Mesodermal cell (in vitro differentiated cells): ENCODE measurements around the gene FARP1.

ENCODE experiments used
- H3K27ac ChIP-seq: 2 replicates; pipeline ENCODE4 v1.7.0; 2013; ENCODE audit warnings: mild to moderate bottlenecking, low read depth, low read length, moderate library complexity; ENCODE audit not compliant: severe bottlenecking
- H3K36me3 ChIP-seq: 2 replicates; pipeline ENCODE4 v1.7.1; 2013; ENCODE audit warnings: mild to moderate bottlenecking, low read length, moderate library complexity; ENCODE audit not compliant: control insufficient read depth, insufficient read depth
- H3K4me1 ChIP-seq: one replicate; pipeline ENCODE4 v1.7.1; 2013; ENCODE audit warnings: mild to moderate bottlenecking, low read length; ENCODE audit not compliant: insufficient read depth, control insufficient read depth, poor library complexity, severe bottlenecking
- H3K4me3 ChIP-seq: 2 replicates; pipeline ENCODE4 v1.7.0; 2013; ENCODE audit warnings: low read length, control low read depth, mild to moderate bottlenecking; ENCODE audit not compliant: insufficient read depth, poor library complexity, severe bottlenecking; ENCODE audit errors: extremely low read depth
- H3K9me3 ChIP-seq: 2 replicates; pipeline ENCODE4 v1.7.1; 2013; ENCODE audit warnings: mild to moderate bottlenecking, low read length, moderate library complexity; ENCODE audit not compliant: control insufficient read depth
- WGBS, 2 experiments: methylation state at CpG; one replicate each; pipeline ENCODE4 v1.1.5; 2013; ENCODE audit warnings: missing lambda C conversion rate in 2 of 2; ENCODE audit not compliant: insufficient coverage in 2 of 2; 5-methylcytosine and 5-hydroxymethylcytosine counted together

FARP1 gene

DNA sequence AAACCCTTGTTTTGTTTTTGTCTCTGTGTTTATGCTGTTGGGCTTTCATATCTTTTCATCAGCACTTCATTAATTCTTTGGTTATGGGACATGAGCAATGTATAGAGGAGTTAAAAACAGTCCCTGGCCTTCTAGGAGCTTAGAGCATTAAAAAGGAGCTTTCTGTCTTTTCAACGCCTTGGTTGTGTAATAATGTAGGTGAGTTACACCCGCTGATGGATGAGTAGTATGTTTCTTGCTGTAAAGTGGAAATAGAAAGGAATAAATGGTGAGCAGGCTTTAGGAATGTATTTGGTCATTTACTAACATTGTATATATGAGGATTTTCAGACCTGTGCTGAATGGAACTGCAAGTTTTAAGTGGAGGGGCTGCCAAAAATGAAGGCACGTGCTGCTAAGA, 155.7 kb downstream of the FARP1 start:
- WGBS, 2 experiments = 61 to 67% methylated on average over 3 of the region's 3 CpGs
- no peak overlapping the region for H3K27ac ChIP-seq

DNA sequence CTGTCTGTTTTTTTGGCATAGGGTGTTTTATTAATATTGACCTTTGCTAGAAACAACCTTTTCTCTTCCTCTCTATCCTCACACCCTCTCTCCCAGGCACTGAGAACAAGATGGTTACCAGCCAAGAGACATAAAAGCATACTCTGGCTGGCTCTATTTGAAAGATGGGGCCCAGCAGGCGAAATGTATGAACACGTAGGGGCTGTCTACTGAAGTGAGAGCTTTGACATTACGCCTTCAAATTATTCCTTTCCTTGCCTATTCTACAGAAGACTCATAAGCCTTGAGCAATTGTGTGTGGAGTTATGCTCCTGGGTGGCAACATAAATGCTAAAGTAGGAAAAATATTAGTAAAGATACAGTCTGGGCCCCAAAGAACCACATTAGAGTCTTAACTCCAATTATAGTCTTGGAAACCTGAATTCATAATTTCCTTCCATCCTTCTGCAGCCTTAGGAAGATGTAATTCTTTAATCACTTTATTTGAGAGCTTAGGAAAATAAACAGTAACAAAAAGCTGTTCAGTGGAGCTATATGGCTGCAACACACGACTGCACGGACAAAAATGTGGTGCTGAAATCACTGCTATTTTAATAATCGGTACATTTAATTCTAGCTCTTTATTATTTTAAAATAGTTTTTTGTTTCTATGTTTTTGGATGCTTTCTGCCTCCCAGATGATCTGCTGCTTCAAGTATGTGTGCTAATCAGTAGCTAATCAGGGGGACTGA, 156.5 kb downstream of the FARP1 start:
- Histone ChIP-seq H3K9me3 (no peaks in the 10 kb centered on the region), H3K4me3 (no peak overlapping the region), H3K36me3 (no peaks in the 10 kb centered on the region), H3K4me1 (peaks cover 52% of the 10 kb centered on the region), H3K27ac (no peak overlapping the region)
- 92 to 94% methylated on average over 2 of the region's 6 CpGs for WGBS, 2 experiments

More for the DNA sequence above, 155.7 kb downstream of the FARP1 start:
- Histone ChIP-seq H3K4me1 (peaks cover 49% of the 10 kb centered on the region), H3K9me3 (no peaks in the 10 kb centered on the region), H3K4me3 (no peak overlapping the region), H3K36me3 (no peaks in the 10 kb centered on the region)

DNA sequence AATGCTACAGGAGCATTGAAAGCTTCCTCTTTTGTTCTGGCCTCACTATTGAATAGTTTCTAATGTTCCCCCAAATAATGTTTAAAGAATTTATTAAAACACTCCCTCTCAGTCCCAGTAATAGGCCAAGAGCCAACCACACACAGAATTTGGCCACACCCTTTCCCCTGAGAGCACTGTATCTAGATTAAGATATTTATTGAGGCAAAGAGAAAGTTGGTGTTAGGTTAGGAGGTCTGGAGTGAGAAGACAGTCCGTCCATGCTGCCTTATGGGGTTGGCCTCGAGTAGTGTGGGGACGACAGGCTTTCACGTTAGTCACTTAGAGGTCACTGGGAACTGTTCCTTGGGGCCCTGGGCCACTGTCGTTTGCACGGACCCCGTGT, 157.1 kb downstream of the FARP1 start:
- H3K4me1 ChIP-seq = peaks cover 52% of the 10 kb centered on the region
- H3K36me3 ChIP-seq = no peaks in the 10 kb centered on the region
- H3K9me3 ChIP-seq = no peaks in the 10 kb centered on the region
- 87 to 96% methylated on average over 4 to 7 of the region's 7 CpGs for WGBS, 2 experiments
- no peak overlapping the region for H3K4me3 ChIP-seq
- no peak overlapping the region for H3K27ac ChIP-seq

DNA sequence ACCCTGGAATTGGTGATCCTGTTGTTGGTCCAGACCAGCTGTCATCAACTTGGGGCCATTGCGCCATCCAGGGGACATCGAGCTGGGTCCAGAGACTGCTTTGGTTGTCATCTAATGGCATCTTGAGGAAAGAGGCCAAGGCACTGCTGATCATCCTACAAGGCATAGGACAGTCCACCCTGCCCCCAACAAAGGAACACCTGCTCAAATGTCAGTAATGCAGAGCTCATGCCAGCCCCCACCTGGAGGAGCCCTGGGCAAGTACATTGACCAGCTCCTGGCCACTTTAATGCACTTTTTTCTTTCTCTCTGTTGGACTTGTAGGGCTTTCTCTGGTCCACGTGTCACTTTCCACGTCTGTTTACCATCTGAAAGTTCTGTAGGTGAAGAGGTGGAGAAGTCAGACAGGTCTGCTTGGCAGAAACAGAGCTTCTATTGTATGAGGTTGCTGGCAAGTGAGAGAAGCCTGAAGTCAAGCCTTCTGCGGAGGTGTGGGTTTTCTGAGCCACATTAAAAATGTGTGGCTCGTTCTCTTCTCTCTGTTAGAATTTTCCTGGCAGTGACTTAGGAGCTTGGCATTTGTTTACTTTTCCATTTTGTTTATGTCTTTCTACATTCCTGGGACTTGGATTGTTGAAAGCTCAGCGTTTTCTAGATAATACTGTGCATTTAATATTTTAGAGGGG, 158.2 kb downstream of the FARP1 start:
- Histone ChIP-seq H3K4me3 (no peak overlapping the region), H3K4me1 (peaks cover 45% of the 10 kb centered on the region), H3K36me3 (no peaks in the 10 kb centered on the region), H3K9me3 (no peaks in the 10 kb centered on the region), H3K27ac (peak overlapping the region; percentile 71)
- WGBS, 2 experiments = 78 to 93% methylated on average over 5 of the region's 7 CpGs

DNA sequence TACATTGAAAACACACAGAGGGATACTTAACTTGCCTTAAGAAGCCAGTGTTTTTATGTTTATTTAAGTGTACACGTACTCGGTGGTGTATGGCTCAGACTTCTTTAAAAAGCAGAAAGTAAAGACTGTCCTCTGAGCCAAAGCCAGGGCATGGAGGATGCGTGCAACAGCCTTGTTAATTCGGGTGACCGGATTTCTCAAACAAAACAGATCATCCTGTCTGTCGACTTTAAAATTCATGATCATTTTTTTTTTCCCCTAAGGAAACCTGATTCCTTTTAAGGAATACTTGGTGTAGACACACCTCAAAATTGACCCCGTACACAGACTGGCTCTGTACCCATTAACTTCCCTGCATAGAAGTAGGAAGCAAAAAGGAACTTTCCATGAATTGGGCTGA, 158.8 kb downstream of the FARP1 start:
- WGBS, 2 experiments = 83 to 95% methylated on average over 5 to 7 of the region's 7 CpGs
- Histone ChIP-seq H3K4me3 (no peak overlapping the region), H3K9me3 (no peaks in the 10 kb centered on the region), H3K27ac (peak overlapping the region; percentile 71), H3K4me1 (peaks cover 48% of the 10 kb centered on the region), H3K36me3 (no peaks in the 10 kb centered on the region)

GRCh38 chr13:98303858-98304257, 161.0 kb downstream of the FARP1 start:
- H3K4me3 ChIP-seq = no peak overlapping the region
- H3K36me3 ChIP-seq = no peaks in the 10 kb centered on the region
- no peaks in the 10 kb centered on the region for H3K9me3 ChIP-seq
- WGBS, 2 experiments = 95% methylated on average over 2 to 4 of the region's 6 CpGs
- peaks cover 54% of the 10 kb centered on the region for H3K4me1 ChIP-seq
- H3K27ac ChIP-seq = peak overlapping the region; percentile 1

DNA sequence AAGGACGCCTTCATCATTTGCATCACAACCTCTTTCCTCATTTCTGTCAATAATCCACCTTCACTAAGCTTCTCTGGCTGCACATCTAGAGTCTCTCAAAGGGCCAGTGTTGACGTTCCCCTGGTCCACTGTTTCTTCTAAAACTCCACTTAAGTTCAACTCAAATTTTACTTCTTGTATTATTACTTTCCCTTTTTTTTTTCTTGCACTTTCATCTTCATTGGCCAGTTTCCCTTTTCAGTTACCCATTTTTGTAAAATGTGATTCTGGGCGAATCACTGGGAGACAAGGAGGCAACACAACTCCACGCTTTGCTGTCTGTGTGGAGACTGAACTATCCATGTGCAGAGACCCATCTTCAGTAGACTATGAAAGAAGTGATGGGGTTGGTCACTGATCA, 162.8 kb downstream of the FARP1 start:
- H3K36me3 ChIP-seq = peaks cover 3% of the 10 kb centered on the region
- H3K4me1 ChIP-seq = peaks cover 39% of the 10 kb centered on the region
- 75 to 95% methylated on average over 4 of the region's 4 CpGs for WGBS, 2 experiments
- no peak overlapping the region for H3K27ac ChIP-seq
- H3K9me3 ChIP-seq = no peaks in the 10 kb centered on the region
- H3K4me3 ChIP-seq = no peak overlapping the region

DNA sequence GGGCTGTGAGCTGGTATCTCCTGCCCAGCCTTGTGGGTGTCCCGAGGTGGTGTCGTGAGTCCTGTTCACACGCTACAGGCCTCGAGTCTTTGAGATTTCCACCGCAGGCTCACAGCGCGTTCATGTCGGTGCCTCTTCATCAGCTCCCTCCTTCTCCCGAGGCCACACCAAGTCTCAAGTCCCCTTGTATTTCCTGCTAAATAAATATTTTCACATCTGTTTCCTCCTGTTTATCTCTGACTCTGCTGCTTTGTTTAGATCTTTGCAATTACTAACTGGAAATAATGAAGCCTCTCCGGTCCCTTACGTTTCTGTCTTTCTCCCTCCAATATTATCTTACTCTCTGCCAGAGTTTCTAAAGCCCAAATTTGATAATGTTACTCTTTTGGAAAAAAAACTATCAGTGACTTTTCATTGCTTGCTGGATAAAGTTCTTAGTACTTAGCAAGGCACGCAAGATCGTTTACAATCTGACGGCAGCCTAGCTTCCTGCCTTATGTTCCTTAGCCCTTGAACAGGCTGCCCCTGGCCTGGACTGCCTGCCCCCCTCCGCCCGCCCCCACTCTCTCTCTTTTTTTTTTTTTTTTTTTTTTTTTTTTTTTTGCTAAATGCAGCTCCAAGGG, 164.7 kb downstream of the FARP1 start:
- no peaks in the 10 kb centered on the region for H3K9me3 ChIP-seq
- no peak overlapping the region for H3K4me3 ChIP-seq
- H3K4me1 ChIP-seq = peaks cover 36% of the 10 kb centered on the region
- 70 to 77% methylated on average over 13 to 14 of the region's 16 CpGs for WGBS, 2 experiments
- peak overlapping the region; percentile 95 for H3K27ac ChIP-seq
- peaks cover 3% of the 10 kb centered on the region for H3K36me3 ChIP-seq

DNA sequence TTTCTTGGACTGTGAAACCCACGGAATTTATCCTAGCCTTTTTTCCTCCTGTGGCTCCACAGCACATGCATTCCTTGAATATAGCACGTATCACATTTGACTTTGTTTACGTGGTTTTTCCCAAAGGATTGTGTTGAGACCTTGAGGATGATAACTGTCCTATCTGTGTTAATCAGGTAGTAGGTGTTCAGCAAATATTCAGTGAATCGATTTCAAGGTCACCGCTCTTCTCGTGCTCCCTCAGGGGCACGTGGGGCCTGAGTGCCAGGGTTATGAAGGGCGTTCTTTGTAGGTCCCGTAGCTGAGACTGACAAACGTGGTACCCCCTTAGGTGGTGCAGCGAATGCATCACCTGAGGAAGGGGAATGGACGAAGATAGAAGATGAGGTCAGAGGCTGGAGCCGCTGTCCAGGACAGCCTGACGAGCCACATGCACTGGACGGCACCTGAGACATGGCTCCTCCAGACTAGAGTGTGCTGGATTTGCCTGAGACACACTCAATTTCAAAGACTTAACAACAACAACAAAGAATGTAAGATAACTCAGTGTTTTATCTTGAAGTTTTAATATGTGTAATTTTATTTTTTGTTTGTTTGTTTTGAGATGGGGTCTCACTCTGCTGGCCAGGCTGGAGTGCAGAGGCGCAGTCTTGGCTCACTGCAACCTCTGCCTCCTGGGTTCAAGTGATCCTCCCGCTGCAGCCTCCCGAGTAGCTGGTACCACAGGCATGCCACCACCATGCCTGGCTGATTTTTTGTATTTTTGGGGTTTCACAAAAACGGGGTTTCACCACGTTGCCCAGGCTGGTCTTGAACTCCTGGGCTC, 165.4 kb downstream of the FARP1 start:
- Histone ChIP-seq H3K27ac (peak overlapping the region; percentile 95), H3K4me3 (no peak overlapping the region), H3K9me3 (no peaks in the 10 kb centered on the region), H3K36me3 (peaks cover 7% of the 10 kb centered on the region), H3K4me1 (peaks cover 36% of the 10 kb centered on the region)
- WGBS, 2 experiments = 87 to 95% methylated on average over 14 to 20 of the region's 20 CpGs

DNA sequence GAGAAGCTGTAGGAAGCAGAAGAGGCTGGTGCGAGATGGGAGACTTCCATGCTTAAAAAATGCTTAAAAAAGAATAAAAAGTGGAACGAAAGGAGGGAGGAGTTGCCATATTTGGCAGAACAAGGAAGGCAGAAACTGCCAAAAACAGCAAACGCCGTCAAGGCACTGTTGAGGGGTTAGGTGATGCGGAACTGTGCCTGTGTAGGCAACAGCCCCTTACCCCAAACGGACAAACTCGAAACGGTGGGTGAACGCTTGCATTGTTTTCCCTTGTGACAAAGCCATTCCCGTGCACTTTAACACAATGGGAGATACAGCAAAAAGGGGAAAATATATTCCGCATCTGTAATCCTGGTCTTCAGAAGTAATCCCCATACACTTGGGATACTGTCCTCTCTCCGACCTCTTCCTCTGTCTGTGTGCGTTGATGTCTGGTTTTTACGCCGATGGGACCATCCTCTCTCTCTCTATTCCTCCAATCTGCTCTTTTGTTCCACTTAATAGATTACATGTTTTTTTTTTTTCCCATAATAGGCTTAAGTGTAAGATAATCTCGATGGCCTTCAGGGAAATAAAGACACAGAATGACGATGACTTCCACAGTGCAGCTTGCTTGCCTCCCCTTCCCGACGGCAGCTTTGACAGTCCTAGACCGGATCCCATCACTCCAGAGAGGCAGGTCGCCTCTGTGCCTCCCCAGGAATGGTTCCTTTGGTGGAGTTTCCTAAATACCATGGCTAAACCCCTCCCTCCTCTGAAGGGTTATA, 166.9 kb downstream of the FARP1 start:
- Histone ChIP-seq H3K36me3 (peaks cover 7% of the 10 kb centered on the region), H3K4me1 (peaks cover 32% of the 10 kb centered on the region), H3K4me3 (no peak overlapping the region), H3K9me3 (no peaks in the 10 kb centered on the region), H3K27ac (no peak overlapping the region)
- 93 to 98% methylated on average over 15 to 17 of the region's 21 CpGs for WGBS, 2 experiments
